Neural cell (in vitro differentiated cells): ENCODE data around the gene SPAG7. TPM values are rescaled to one million over a fixed set of nuclear protein-coding genes. Genes with fewer than 3 reads are reported as not detected.

Source experiments
- H2AFZ ChIP-seq: fragments of 200-600, 300-800 bp; sonication (generic), shearing (Covaris generic); 2 replicates; pipeline ENCODE4 v1.6.0; 2014; ENCODE audit warnings: low read depth, mild to moderate bottlenecking, antibody characterized with exemption, low read length, moderate library complexity
- H3F3A ChIP-seq: fragments of 200-600 bp; shearing (Covaris generic); 2 replicates; pipeline ENCODE4 v1.6.1; 2016; ENCODE audit warnings: mild to moderate bottlenecking, moderate library complexity, mixed read lengths, antibody characterized with exemption, low read length; ENCODE audit not compliant: insufficient read depth, poor library complexity, severe bottlenecking
- H3K27ac ChIP-seq: fragments of 200-600, 300-800 bp; sonication (generic), shearing (Covaris generic); 2 replicates; pipeline ENCODE4 v1.5.1; 2014; ENCODE audit warnings: mild to moderate bottlenecking, low read length, moderate library complexity
- H3K27me3 ChIP-seq: fragments of 300-800, 200-600 bp; sonication (generic), shearing (Covaris generic); 2 replicates; pipeline ENCODE4 v1.6.0; 2014; ENCODE audit warnings: mild to moderate bottlenecking, low read depth, low read length, moderate library complexity; ENCODE audit not compliant: insufficient read depth
- H3K36me3 ChIP-seq: fragments of 300-800, 200-600 bp; sonication (generic), shearing (Covaris generic); 2 replicates; pipeline ENCODE4 v1.5.1; 2014; ENCODE audit warnings: mild to moderate bottlenecking, antibody characterized with exemption, low read length, moderate library complexity; ENCODE audit not compliant: insufficient read depth
- H3K4me2 ChIP-seq: fragments of 300-800, 200-600 bp; sonication (generic), shearing (Covaris generic); 2 replicates; pipeline ENCODE4 v1.6.0; 2014; ENCODE audit warnings: mild to moderate bottlenecking, low read length
- H3K4me3 ChIP-seq: fragments of 300-800, 200-600 bp; sonication (generic), shearing (Covaris generic); 2 replicates; pipeline ENCODE4 v1.5.1; 2014; ENCODE audit warnings: mild to moderate bottlenecking, low read length, moderate library complexity
- H3K79me2 ChIP-seq: fragments of 200-600 bp; shearing (Covaris generic); replicated peaks from 2 replicates; pipeline ENCODE4 v1.6.0; 2014; ENCODE audit warnings: mild to moderate bottlenecking, low read length, moderate library complexity; ENCODE audit not compliant: insufficient read depth
- H3K9ac ChIP-seq: fragments of 300-800, 200-600 bp; sonication (generic), shearing (Covaris generic); 2 replicates; pipeline ENCODE4 v1.6.1; 2016; ENCODE audit warnings: mild to moderate bottlenecking, low read length, mixed read lengths
- H3K9me2 ChIP-seq: fragments of 200-600 bp; shearing (Covaris generic); 2 replicates; pipeline ENCODE4 v1.6.1; 2016; ENCODE audit warnings: mild to moderate bottlenecking, low read length, mixed read lengths; ENCODE audit not compliant: insufficient read depth
- H3K9me3 ChIP-seq: fragments of 200-600, 300-800 bp; sonication (generic), shearing (Covaris generic); 2 replicates; pipeline ENCODE4 v1.6.1; 2016; ENCODE audit warnings: mild to moderate bottlenecking, mixed run types, low read length, moderate library complexity, mixed read lengths
- H4K20me1 ChIP-seq: fragments of 200-600 bp; shearing (Covaris generic); 2 replicates; pipeline ENCODE4 v1.6.1; 2016; ENCODE audit warnings: mild to moderate bottlenecking, mixed run types; ENCODE audit not compliant: insufficient read depth
- EP300 ChIP-seq: fragments of 450-650 bp; conservative IDR thresholded peaks from 2 replicates; pipeline ENCODE4 v1.6.1; 2014; ENCODE audit warnings: antibody characterized with exemption, mild to moderate bottlenecking, moderate library complexity; ENCODE audit not compliant: poor library complexity, severe bottlenecking
- EZH2 ChIP-seq: fragments of 200-600, 300-800 bp; shearing (Covaris generic), sonication (generic); IDR thresholded peaks from 2 replicates; pipeline ENCODE4 v1.6.1; 2014; ENCODE audit warnings: antibody characterized with exemption, low read length, borderline replicate concordance, mild to moderate bottlenecking; ENCODE audit not compliant: insufficient read depth, poor library complexity, severe bottlenecking
- MXI1 ChIP-seq: fragments of 450-650 bp; conservative IDR thresholded peaks from 2 replicates; pipeline ENCODE4 v1.6.1; 2014; ENCODE audit warnings: antibody characterized with exemption, mild to moderate bottlenecking; ENCODE audit not compliant: poor library complexity, severe bottlenecking
- POLR2AphosphoS5 ChIP-seq: IDR thresholded peaks from 2 replicates; pipeline ENCODE4 v1.6.1; 2012
- RAD21 ChIP-seq: fragments of 450-650 bp; conservative IDR thresholded peaks from 2 replicates; pipeline ENCODE4 v1.6.1; 2014; ENCODE audit warnings: antibody characterized with exemption, mild to moderate bottlenecking, moderate library complexity
- SMC3 ChIP-seq: fragments of 450-650 bp; conservative IDR thresholded peaks from 2 replicates; pipeline ENCODE4 v1.6.1; 2014; ENCODE audit warnings: antibody characterized with exemption, mild to moderate bottlenecking, moderate library complexity; ENCODE audit not compliant: poor library complexity
- TAF1 ChIP-seq: IDR thresholded peaks from 2 replicates; pipeline ENCODE4 v1.6.1; 2012; ENCODE audit warnings: low read depth
- polyA plus RNA-seq: library from polyadenylated mRNA; depleted of rRNA; stranded (reverse); fragments of >200 nt; gene quantifications from 2 replicates; pipeline ENCODE4 v1.2.3, GENCODE V29; 2014
- TF ChIP-seq, protein P1 (sequence below): fragments of 450-650 bp; IDR thresholded peaks from 2 replicates; pipeline ENCODE4 v1.5.1; 2014; ENCODE audit warnings: antibody characterized with exemption, mild to moderate bottlenecking, moderate library complexity; ENCODE audit not compliant: poor library complexity, severe bottlenecking
- TF ChIP-seq, protein P2 (sequence below): IDR thresholded peaks from 2 replicates; pipeline ENCODE4 v1.6.1; 2012; ENCODE audit warnings: borderline replicate concordance

Gene SPAG7
- polyA plus RNA-seq, 1 donor from 2014 or later = 66.4 TPM

DNA sequence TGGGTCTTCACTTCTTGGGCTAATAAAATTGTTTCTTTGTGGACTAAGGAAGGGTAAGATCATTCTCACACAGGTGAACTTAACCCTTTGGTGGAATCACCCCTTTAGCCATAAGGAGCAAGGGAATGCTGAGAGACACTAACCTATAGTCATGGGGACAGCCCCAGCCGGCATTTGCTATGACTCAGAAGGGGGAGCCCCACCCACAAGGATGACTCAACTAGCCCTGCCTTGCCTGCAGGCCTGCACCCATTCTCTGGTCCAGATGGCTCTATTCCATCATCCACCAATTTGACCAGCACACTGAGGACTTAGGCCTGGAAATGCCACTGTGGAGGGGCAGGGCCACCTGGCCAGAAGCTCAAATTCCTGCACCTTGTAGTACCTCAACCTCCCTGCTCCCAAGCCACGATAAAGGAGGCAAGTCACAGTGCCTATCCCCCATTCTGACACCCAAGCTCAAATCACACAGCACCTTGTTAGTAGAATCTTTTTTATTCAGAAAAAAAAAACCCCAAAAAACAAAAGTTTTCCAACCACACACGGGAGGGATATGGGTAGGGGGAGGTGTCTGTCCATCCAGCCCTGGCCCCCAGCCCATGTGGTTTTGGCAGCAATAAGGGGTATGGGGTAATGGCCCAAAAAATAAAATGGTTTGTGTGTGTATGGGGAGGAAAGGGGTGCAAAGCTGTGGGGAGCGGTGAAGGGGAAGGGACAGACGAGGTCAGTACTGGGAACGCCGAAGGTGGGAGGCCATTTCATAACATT lies 22.3 kb downstream of the SPAG7 start:
- Histone ChIP-seq H3F3A (no peaks in the 10 kb centered on the region), H4K20me1 (no peaks in the 10 kb centered on the region), H3K27me3 (peaks cover 3% of the 10 kb centered on the region), H3K9me2 (no peaks in the 10 kb centered on the region), H3K9ac (no peak overlapping the region), H3K79me2 (peaks cover 16% of the 10 kb centered on the region), H3K4me2 (no peak overlapping the region), H3K9me3 (no peaks in the 10 kb centered on the region), H3K36me3 (no peaks in the 10 kb centered on the region), H3K27ac (no peak overlapping the region), H2AFZ (no peak overlapping the region), H3K4me3 (no peak overlapping the region)
- TF ChIP-seq, protein P1, sequence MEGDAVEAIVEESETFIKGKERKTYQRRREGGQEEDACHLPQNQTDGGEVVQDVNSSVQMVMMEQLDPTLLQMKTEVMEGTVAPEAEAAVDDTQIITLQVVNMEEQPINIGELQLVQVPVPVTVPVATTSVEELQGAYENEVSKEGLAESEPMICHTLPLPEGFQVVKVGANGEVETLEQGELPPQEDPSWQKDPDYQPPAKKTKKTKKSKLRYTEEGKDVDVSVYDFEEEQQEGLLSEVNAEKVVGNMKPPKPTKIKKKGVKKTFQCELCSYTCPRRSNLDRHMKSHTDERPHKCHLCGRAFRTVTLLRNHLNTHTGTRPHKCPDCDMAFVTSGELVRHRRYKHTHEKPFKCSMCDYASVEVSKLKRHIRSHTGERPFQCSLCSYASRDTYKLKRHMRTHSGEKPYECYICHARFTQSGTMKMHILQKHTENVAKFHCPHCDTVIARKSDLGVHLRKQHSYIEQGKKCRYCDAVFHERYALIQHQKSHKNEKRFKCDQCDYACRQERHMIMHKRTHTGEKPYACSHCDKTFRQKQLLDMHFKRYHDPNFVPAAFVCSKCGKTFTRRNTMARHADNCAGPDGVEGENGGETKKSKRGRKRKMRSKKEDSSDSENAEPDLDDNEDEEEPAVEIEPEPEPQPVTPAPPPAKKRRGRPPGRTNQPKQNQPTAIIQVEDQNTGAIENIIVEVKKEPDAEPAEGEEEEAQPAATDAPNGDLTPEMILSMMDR = no peak
- no peak for TF ChIP-seq TAF1
- no peak for TF ChIP-seq POLR2AphosphoS5
- TF ChIP-seq, protein P2, sequence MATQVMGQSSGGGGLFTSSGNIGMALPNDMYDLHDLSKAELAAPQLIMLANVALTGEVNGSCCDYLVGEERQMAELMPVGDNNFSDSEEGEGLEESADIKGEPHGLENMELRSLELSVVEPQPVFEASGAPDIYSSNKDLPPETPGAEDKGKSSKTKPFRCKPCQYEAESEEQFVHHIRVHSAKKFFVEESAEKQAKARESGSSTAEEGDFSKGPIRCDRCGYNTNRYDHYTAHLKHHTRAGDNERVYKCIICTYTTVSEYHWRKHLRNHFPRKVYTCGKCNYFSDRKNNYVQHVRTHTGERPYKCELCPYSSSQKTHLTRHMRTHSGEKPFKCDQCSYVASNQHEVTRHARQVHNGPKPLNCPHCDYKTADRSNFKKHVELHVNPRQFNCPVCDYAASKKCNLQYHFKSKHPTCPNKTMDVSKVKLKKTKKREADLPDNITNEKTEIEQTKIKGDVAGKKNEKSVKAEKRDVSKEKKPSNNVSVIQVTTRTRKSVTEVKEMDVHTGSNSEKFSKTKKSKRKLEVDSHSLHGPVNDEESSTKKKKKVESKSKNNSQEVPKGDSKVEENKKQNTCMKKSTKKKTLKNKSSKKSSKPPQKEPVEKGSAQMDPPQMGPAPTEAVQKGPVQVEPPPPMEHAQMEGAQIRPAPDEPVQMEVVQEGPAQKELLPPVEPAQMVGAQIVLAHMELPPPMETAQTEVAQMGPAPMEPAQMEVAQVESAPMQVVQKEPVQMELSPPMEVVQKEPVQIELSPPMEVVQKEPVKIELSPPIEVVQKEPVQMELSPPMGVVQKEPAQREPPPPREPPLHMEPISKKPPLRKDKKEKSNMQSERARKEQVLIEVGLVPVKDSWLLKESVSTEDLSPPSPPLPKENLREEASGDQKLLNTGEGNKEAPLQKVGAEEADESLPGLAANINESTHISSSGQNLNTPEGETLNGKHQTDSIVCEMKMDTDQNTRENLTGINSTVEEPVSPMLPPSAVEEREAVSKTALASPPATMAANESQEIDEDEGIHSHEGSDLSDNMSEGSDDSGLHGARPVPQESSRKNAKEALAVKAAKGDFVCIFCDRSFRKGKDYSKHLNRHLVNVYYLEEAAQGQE = no peak
- no peak for TF ChIP-seq SMC3
- no peak for TF ChIP-seq EZH2
- no peak for TF ChIP-seq RAD21
- no peak for TF ChIP-seq EP300
- no peak for TF ChIP-seq MXI1

DNA sequence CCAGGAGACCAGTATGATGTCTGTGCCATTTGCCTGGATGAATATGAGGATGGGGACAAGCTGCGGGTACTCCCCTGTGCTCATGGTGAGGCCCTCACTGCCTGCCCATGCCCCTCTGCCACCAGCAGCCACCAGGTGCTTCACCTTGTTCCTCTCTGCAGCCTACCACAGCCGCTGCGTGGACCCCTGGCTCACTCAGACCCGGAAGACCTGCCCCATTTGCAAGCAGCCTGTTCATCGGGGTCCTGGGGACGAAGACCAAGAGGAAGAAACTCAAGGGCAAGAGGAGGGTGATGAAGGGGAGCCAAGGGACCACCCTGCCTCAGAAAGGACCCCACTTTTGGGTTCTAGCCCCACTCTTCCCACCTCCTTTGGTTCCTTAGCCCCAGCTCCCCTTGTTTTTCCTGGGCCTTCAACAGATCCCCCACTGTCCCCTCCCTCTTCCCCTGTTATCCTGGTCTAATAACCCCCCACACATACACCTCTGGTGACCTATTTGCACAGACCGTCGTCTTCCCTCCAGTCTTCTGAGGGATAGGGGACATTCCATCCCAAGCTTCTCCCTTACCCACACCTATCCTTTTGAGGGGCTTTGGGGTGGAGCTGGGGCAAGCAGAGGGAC lies 23.0 kb downstream of the SPAG7 start:
- peaks cover 2% of the 10 kb centered on the region for H3K27me3 ChIP-seq
- no peak overlapping the region for H3K4me3 ChIP-seq
- H3K79me2 ChIP-seq = peaks cover 16% of the 10 kb centered on the region
- no peaks in the 10 kb centered on the region for H3K9me3 ChIP-seq
- no peak overlapping the region for H3K27ac ChIP-seq
- no peak overlapping the region for H3K4me2 ChIP-seq
- H3K9me2 ChIP-seq = no peaks in the 10 kb centered on the region
- H2AFZ ChIP-seq = no peak overlapping the region
- H4K20me1 ChIP-seq = no peaks in the 10 kb centered on the region
- TF ChIP-seq TAF1 (no peak), RAD21 (no peak)
- TF ChIP-seq, protein P1 = no peak
- no peaks in the 10 kb centered on the region for H3K36me3 ChIP-seq
- H3F3A ChIP-seq = no peaks in the 10 kb centered on the region
- H3K9ac ChIP-seq = no peak overlapping the region
